ENCODE measurements around the gene KRT6A.

The KRT6A gene

GRCh38 chr12:52438305-52439301 lies 54.5 kb downstream of the KRT6A start:
- POLR2A ChIA-PET (ENCODE audit: low non-redundant PET) = no interaction called here
- no peak for DNase-seq (ENCODE audit: low spot score)
- peak overlapping the region; percentile 47 for H3K27ac ChIP-seq
- no peak for TF ChIP-seq CTCF (conservative IDR thresholded peaks at IDR 0.05; ENCODE audit: low read depth)
- CTCF ChIA-PET = no interaction called here

GRCh38 chr12:52437508-52437907 lies 55.5 kb downstream of the KRT6A start:
- ChIA-PET POLR2A (ENCODE audit: low non-redundant PET) (no interaction called here), CTCF (no interaction called here)
- TF ChIP-seq CTCF (conservative IDR thresholded peaks at IDR 0.05; ENCODE audit: low read depth) = no peak

More at GRCh38 chr12:52437508-52437907, 55.5 kb downstream of the KRT6A start:
- no peak for DNase-seq (ENCODE audit: low spot score)
- peak overlapping the region; percentile 28 for H3K27ac ChIP-seq
